Testis (tissue), 2 donors: ENCODE data around the gene TNRC18.
"Not testable (repeated sequence)": the region's sequence is repeated elsewhere in the genome, so short reads cannot be mapped to it uniquely, and the experiment has no call there.

Source experiments
- CTCF ChIP-seq, 3 experiments: fragments of 450-650 bp in 2 of 3; fragments of 200-600 bp in 1 of 3; sonication (generic) in 1 of 3; IDR thresholded peaks; one replicate each; pipeline ENCODE4 v1.5.1; 2016 to 2019; ENCODE audit warnings: antibody characterized with exemption in 3 of 3, mild to moderate bottlenecking in 2 of 3, moderate library complexity in 1 of 3
- POLR2A ChIP-seq: fragments of 450-650 bp; IDR thresholded peaks from one replicate; pipeline ENCODE4 v1.6.1; 2017; ENCODE audit warnings: antibody characterized with exemption, mild to moderate bottlenecking, moderate library complexity

GRCh38 chr7:5307221-5308142 is 116.2 kb downstream of the TNRC18 start:
- not testable (repeated sequence) for TF ChIP-seq CTCF (IDR thresholded peaks at IDR 0.05); POLR2A
